HG02852 (cell line): ENCODE measurements around the gene TPTE.
"Not testable (repeated sequence)": the region's sequence is repeated elsewhere in the genome, so short reads cannot be mapped to it uniquely, and the experiment has no call there.

Experiments
- ATAC-seq: cut with Tn5 transposase; IDR thresholded peaks from one replicate; pipeline ENCODE4 v1.9.1; 2021; ENCODE audit warnings: mild to moderate bottlenecking, moderate library complexity; ENCODE audit not compliant: unreplicated experiment

TPTE gene

GRCh38 chr21:10521091-10521598 lies at the start of gene TPTE:
TSS of gene TPTE (plus strand) at chr21:10521583. CDS start at chr21:10538724, 17,141 bp downstream.
- ATAC-seq, result no peak

- ATAC-seq, result not testable (repeated sequence)
These were observed 49.4 kb upstream of the TPTE start for GRCh38 chr21:10471999-10472398.

- not testable (repeated sequence) for ATAC-seq
These were observed 43.6 kb upstream of the TPTE start for GRCh38 chr21:10477794-10478193.

- not testable (repeated sequence) for ATAC-seq
These were observed 41.5 kb upstream of the TPTE start for GRCh38 chr21:10479875-10480274.

DNA sequence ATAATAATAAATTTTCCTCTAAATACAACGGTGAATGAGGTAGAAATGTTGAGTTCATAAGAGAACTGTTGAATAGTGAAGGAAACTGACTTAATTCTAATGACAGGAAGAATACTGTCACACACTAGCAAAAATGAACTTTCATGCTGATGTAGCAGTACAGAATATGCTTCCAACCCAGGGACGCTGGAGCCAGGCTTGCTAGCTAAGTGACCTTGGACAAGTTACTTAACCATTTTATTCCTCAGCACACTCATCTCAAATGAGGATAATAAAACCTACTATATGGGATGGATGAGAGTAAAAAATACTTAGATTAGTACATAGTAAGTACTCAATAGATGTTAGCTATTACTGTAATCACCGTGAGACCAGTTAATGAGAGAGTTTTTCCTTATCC lies 36.5 kb upstream of the TPTE start:
- ATAC-seq, result not testable (repeated sequence)

DNA sequence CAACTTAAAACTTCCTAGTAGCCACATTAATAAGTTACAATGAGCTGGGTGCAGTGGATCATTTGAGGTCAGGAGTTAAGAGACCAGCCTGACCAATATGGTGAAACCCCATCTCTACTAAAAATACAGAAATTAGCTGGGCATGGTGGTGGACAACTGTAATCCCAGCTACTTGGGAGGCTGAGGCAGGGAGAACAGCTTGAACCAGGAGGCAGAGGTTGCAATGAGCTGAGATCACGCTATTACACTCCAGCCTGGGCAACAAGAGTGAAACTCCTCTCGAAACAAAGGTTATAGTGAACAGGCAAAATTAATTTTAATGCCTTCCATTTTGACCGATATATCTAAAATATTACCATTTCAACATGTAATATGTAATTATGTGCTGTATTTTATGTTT lies 30.9 kb upstream of the TPTE start:
- ATAC-seq, result not testable (repeated sequence)

GRCh38 chr21:10511116-10511515 lies 10.3 kb upstream of the TPTE start:
- no peak for ATAC-seq

DNA sequence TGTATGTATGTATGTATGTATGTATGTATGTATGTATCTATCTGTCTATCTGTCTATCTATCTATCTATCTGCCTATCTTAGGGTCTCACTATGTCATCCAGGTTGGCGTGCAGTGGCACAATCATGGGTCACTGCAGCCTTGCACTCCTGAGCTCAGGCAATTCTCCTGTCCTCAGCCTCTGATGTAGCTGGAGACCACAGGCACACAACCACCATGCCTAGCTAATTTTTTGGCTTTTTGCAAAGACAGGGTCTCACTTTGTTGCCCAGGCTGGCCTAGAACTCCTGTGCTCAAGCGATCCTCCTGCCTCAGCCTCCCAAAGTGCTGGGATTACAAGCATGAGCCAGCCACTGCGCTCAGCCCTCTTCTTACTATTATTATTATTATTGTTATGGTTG lies 4.5 kb upstream of the TPTE start:
- not testable (repeated sequence) for ATAC-seq

DNA sequence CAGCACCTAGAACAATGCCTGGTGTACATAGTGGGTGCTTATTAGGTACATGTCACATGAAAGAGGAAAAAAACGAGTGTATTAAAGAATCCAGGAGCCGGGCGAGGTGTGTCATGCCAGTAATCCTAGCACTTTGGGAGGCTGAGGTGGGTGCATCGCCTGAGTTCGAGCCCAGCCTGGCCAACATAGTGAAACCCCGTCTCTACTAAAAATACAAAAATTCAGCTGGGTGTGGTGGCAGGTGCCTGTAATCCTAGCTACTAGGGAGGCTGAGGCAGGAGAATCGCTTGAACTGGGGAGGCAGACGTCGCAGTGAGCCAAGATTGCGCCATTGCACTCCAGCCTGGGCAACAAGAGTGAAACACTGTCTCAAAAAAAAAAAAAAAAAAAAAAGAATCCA lies 3.5 kb upstream of the TPTE start:
- ATAC-seq, result not testable (repeated sequence)

GRCh38 chr21:10521835-10522500 lies 585 bp downstream of the TPTE start:
- not testable (repeated sequence) for ATAC-seq

DNA sequence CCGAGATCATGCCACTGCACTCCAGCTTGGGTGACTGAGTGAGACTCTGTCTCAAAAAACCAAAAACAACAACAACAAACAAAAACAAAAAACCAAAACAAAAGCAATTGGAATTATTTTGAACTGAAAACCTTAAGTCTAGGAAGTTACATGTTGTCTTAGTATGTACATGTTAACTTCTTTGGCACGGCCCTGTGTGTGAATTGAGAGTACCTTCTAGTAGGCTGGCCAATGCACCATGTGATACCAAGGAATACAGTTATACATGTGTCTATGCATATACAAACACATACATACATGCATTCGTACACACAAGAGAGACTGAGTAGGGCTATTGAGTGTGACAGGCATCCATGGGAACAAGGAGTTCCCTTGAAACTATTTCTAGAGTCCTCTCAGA lies 18.6 kb downstream of the TPTE start:
- ATAC-seq, result no peak

DNA sequence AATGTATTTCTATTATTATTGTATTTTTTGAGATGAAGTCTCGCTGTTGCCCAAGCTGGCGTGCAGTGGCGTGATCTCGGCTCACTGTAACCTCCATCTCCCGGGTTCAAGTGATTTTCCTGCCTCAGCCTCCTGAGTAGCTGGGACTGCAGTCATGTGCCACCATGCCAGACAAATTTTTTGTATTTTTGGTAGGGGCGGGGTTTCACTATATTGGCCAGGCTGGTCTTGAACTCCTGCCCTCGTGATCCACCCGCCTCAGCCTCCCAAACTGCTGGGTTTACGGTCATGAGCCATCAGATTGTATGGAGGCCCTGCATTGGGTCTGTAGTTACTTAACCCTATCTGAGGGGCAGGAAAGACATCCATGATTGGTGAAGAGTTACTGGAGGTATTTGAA lies 23.0 kb downstream of the TPTE start:
- not testable (repeated sequence) for ATAC-seq

GRCh38 chr21:10547868-10548267 lies 26.5 kb downstream of the TPTE start:
- ATAC-seq, result not testable (repeated sequence)

DNA sequence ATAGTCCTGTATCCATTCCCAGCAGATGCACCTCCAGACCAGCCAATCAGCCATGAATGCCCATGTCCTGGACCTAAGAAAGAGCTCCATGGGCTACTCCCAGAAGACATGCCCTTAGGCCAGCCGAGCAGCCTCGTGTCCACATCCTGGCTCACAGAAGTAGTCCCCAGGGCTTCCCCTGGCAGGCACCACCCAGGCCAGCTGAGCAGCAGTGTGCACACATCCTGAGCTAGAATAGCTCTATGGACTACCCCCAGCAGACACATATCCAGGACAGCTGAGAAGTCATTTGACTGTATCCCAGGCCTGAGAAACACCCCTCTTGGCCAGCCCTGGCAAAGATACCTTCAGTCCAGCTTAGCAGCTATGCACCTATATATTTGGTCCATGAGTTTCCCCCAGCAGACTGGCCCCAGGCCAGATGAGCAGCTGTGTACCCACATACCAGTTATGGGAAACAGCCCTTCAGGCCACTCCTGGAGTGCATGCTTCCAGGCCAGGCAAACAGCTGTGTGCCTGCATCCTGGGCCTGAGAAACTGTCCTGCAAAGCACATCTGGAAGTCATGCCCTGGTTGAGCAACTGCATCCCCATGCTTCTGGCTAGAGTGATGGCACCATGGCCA lies 27.1 kb downstream of the TPTE start:
- ATAC-seq, result not testable (repeated sequence)

DNA sequence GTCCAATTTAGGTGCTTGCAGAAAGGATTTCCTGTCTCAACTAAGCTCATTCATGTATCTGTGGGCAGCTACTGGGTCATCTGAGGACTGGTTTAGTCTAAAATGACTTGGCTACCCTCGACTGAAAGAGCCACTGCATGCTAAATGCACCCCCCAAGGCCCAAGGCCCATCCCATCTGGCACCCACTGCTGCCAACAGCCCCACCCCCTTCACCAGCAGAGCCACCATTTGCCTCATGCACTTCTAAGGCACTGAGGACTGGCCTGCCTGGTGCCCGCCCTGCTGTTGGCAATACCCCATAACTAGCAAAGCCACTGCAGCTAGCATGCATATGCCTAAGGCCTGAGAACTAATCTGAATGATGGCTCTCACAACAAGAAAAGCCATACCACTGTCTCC lies 49.4 kb downstream of the TPTE start:
- not testable (repeated sequence) for ATAC-seq

GRCh38 chr21:10574531-10575310 lies 53.3 kb downstream of the TPTE start:
- ATAC-seq, result not testable (repeated sequence)

- ATAC-seq, result no peak
These were observed 53.9 kb downstream of the TPTE start for GRCh38 chr21:10575311-10575667.

DNA sequence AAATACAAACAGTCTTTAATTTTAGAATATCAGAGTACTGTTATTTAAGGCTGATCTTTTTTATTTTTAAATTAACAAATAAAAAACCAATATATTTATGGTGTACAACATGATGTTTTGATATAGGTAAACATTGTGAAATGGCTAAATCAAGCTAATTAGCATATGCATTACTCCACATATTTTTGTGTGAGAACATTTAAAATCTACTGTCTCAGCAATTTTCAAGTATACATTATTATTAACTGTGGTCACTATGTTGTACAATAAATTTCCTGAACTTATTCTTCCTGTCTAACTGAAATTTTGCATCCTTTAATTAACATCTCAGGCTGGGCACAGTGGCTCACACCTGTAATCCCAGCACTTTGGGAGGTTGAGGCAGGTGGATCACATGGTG lies 57.5 kb downstream of the TPTE start:
- not testable (repeated sequence) for ATAC-seq

GRCh38 chr21:10589115-10589514 lies 67.7 kb downstream of the TPTE start:
- ATAC-seq, result not testable (repeated sequence)

- ATAC-seq, result not testable (repeated sequence)
These were observed 85.7 kb downstream of the TPTE start for GRCh38 chr21:10607074-10607473.

GRCh38 chr21:10614285-10614684 lies 92.9 kb downstream of the TPTE start:
- not testable (repeated sequence) for ATAC-seq

DNA sequence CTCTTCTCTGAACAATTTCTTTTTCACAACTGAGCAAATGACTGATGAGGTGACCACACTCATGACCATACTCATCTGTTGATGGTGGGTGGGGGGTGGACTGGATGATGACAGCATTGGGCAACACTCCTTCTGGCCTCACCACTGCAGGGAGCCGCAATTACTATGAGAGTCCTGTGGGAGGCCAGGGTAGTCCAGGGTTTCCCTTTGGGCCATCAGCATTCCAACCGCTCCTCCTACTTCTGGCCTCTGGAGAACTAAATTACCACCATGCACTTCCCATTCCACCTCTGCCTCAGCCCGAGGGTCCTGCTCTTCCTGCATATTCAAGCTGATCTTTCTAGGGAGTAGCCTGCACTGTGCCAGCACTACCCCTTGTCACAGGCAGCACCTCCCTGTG lies 94.7 kb downstream of the TPTE start:
- not testable (repeated sequence) for ATAC-seq
